GM23338 (cell line): ENCODE results near the gene PDE6H.

ENCODE experiments used
- CREB1 ChIP-seq: fragments of 250-450 bp; sonication (Bioruptor Pico); IDR thresholded peaks from 2 replicates; pipeline ENCODE4 v1.5.0; 2020; ENCODE audit warnings: low read depth, mild to moderate bottlenecking, moderate library complexity
- CTCF ChIP-seq, 2 experiments: fragments of 200-600 bp in 1 of 2; sonication (generic) in 1 of 2; conservative IDR thresholded peaks; 2 replicates each; pipeline versions ENCODE4 v1.5.1 to v1.6.1; 2016 to 2017; ENCODE audit warnings: antibody characterized with exemption in 2 of 2, low read depth in 2 of 2, mild to moderate bottlenecking in 2 of 2, moderate library complexity in 1 of 2
- REST ChIP-seq: IDR thresholded peaks from one replicate; pipeline ENCODE4 v1.6.1; 2018; ENCODE audit warnings: antibody characterized with exemption; ENCODE audit not compliant: unreplicated experiment

GRCh38 chr12:14975457-14975856, 2.6 kb downstream of the PDE6H start:
- TF ChIP-seq CTCF (conservative IDR thresholded peaks at IDR 0.05; ENCODE audit: low read depth in 2 of 2) (no peak), CREB1 (CRISPR knock-in tag) (no peak), REST (no peak)
